IMR-90 (cell line): ENCODE measurements around the gene GPC2.

Experiments used
- CEBPB ChIP-seq: IDR thresholded peaks from 2 replicates; pipeline ENCODE4 v1.6.1; 2012; ENCODE audit warnings: low read depth, low read length, improper control_type of control experiment
- CHD1 ChIP-seq: IDR thresholded peaks from 2 replicates; pipeline ENCODE4 v1.6.1; 2012; ENCODE audit warnings: low read depth, low read length, improper control_type of control experiment
- CTCF ChIP-seq: conservative IDR thresholded peaks from 2 replicates; pipeline ENCODE4 v1.5.1; 2012; ENCODE audit warnings: mild to moderate bottlenecking, low read depth, low read length, improper control_type of control experiment
- FOS ChIP-seq: fragments of 150-350 bp; IDR thresholded peaks from 2 replicates; pipeline ENCODE4 v1.6.1; 2016; ENCODE audit warnings: low read depth, low read length
- MAFK ChIP-seq: IDR thresholded peaks from 2 replicates; pipeline ENCODE4 v1.6.1; 2012; ENCODE audit warnings: low read depth, low read length, improper control_type of control experiment
- MAZ ChIP-seq: IDR thresholded peaks from 2 replicates; pipeline ENCODE4 v1.6.1; 2012; ENCODE audit warnings: low read depth, mild to moderate bottlenecking, low read length, improper control_type of control experiment, moderate library complexity, borderline replicate concordance
- POLR2A ChIP-seq: IDR thresholded peaks from 2 replicates; pipeline ENCODE4 v1.6.1; 2012; ENCODE audit warnings: mild to moderate bottlenecking, low read depth, low read length
- RAD21 ChIP-seq: IDR thresholded peaks from 2 replicates; pipeline ENCODE4 v1.6.1; 2012; ENCODE audit warnings: low read length, improper control_type of control experiment
- RFX5 ChIP-seq: IDR thresholded peaks from 2 replicates; pipeline ENCODE4 v1.8.0; 2012; ENCODE audit warnings: low read depth, mild to moderate bottlenecking, low read length, moderate library complexity
- USF2 ChIP-seq: fragments of 150-350 bp; IDR thresholded peaks from 2 replicates; pipeline ENCODE4 v1.6.1; 2017; ENCODE audit warnings: mild to moderate bottlenecking, antibody characterized with exemption, low read length, low read depth

GRCh38 chr7:100152937-100153666 lies 24.1 kb downstream of the GPC2 start:
- no peak for TF ChIP-seq POLR2A
- TF ChIP-seq CTCF = no peak
- TF ChIP-seq FOS = no peak
- TF ChIP-seq USF2 = no peak
- TF ChIP-seq CHD1 = no peak
- no peak for TF ChIP-seq RAD21
- TF ChIP-seq MAFK = no peak
- TF ChIP-seq RFX5 = no peak
- no peak for TF ChIP-seq MAZ
- TF ChIP-seq CEBPB = no peak
